Upper lobe of left lung (tissue), 4 donors: ENCODE data around the gene TMCC3.

Experiments used
- CTCF ChIP-seq, 6 experiments: fragments of 450-650 bp in 4 of 6; fragments of 200-600 bp in 2 of 6; sonication (generic) in 2 of 6; IDR thresholded peaks; one replicate each; pipeline ENCODE4 v1.5.1; 2016 to 2019; ENCODE audit warnings: antibody characterized with exemption in 6 of 6
- POLR2AphosphoS5 ChIP-seq, 2 donors: sonication (generic); formaldehyde crosslinking; IDR thresholded peaks; one replicate each; pipeline ENCODE4 v1.5.1; 2017; ENCODE audit warnings: antibody characterized with exemption in 2 of 2

- TF ChIP-seq CTCF (IDR thresholded peaks at IDR 0.05): no peak
- no peak for TF ChIP-seq POLR2AphosphoS5 (IDR thresholded peaks at IDR 0.05)
Measured at GRCh38 chr12:94628369-94628768, 22.0 kb downstream of the TMCC3 start.
